ENCODE data around the gene TXNL4A. TPM values are rescaled to one million over a fixed set of nuclear protein-coding genes. Genes with fewer than 3 reads are reported as not detected.
"Not testable (repeated sequence)": the region's sequence is repeated elsewhere in the genome, so short reads cannot be mapped to it uniquely, and the experiment has no call there.

The TXNL4A gene
- total RNA-seq, 1 experiment from 2014 or later = 178 TPM

DNA sequence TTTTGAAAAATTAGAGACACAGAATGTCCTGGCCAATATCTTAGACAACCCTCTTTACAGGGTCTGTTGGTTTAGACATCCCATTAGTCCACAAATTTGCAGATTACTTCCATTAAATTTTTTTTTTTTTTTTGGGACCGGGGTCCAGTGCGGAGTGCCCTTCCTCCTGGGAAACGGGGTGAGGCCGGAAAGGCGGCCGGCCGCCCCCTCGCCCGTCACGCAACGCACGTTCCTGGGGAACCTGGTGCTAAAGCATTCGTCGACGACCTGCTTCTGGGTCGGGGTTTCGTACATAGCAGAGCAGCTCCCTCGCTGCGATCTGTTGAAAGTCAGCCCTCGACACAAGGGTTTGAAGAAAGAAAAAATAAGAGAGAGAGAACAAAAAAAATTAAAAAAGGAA is 24.4 kb upstream of the TXNL4A start:
- H3K36me3 ChIP-seq (ENCODE audit: control insufficient read depth in 1 of 2, insufficient read depth in 2 of 2, low read length in 2 of 2) = no peaks in the 10 kb centered on the region
- no peak for TF ChIP-seq POLR2A (IDR thresholded peaks at IDR 0.05; ENCODE audit: borderline replicate concordance, extremely low read depth, insufficient read depth, insufficient read length)
- no peak for TF ChIP-seq CEBPB (IDR thresholded peaks at IDR 0.05; ENCODE audit: low read depth)
- no peak for TF ChIP-seq ELF1 (IDR thresholded peaks at IDR 0.05; ENCODE audit: borderline replicate concordance, low read depth)
- no peak for TF ChIP-seq EGR1 (IDR thresholded peaks at IDR 0.05; ENCODE audit: low read depth)
- no peak for TF ChIP-seq CBX3 (IDR thresholded peaks at IDR 0.05; ENCODE audit: low read depth)
- TF ChIP-seq FOSL1 (IDR thresholded peaks at IDR 0.05; ENCODE audit: low read depth) = no peak
- TF ChIP-seq, protein P1, sequence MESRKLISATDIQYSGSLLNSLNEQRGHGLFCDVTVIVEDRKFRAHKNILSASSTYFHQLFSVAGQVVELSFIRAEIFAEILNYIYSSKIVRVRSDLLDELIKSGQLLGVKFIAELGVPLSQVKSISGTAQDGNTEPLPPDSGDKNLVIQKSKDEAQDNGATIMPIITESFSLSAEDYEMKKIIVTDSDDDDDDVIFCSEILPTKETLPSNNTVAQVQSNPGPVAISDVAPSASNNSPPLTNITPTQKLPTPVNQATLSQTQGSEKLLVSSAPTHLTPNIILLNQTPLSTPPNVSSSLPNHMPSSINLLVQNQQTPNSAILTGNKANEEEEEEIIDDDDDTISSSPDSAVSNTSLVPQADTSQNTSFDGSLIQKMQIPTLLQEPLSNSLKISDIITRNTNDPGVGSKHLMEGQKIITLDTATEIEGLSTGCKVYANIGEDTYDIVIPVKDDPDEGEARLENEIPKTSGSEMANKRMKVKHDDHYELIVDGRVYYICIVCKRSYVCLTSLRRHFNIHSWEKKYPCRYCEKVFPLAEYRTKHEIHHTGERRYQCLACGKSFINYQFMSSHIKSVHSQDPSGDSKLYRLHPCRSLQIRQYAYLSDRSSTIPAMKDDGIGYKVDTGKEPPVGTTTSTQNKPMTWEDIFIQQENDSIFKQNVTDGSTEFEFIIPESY (IDR thresholded peaks at IDR 0.05; ENCODE audit: extremely low read depth, insufficient replicate concordance, low read length) = no peak
- no peak for TF ChIP-seq SIN3A (IDR thresholded peaks at IDR 0.05; ENCODE audit: low read depth)
- TF ChIP-seq RAD21 (IDR thresholded peaks at IDR 0.05; ENCODE audit: low read depth) = no peak
- TF ChIP-seq JUND (IDR thresholded peaks at IDR 0.05) = no peak
- no peak overlapping the region for H3K4me2 ChIP-seq (ENCODE audit: low read length)
- no peaks in the 10 kb centered on the region for H4K20me1 ChIP-seq (ENCODE audit: insufficient read depth)
- no peak overlapping the region for H3K9ac ChIP-seq (ENCODE audit: low read length)
- H3K9me2 ChIP-seq (ENCODE audit: insufficient read depth) = no peaks in the 10 kb centered on the region
- H3K27ac ChIP-seq (ENCODE audit: low read depth, low read length) = no peak overlapping the region
- DNase-seq (ENCODE audit: low read depth, low spot score) = no peak
- H3K27me3 ChIP-seq (ENCODE audit: insufficient read depth, low read length) = no peaks in the 10 kb centered on the region
- intact Hi-C loops (cut with micrococcal nuclease) = no loop called here
- ChIA-PET CTCF (no interaction called here), RAD21 (ENCODE audit: low non-redundant PET in 1 of 2, low total read pairs in 2 of 2, uncharacterized antibody in 2 of 2, unreplicated experiment in 2 of 2) (no interaction called here), POLR2A (no interaction called here)
- H3K4me1 ChIP-seq (ENCODE audit: control insufficient read depth in 1 of 2, insufficient read depth in 2 of 2, low read length in 2 of 2) = peaks cover 12 to 15% of the 10 kb centered on the region in 2 experiments
- H3K79me2 ChIP-seq (ENCODE audit: insufficient read depth, low read length) = no peaks in the 10 kb centered on the region
- no peak overlapping the region for H3K4me3 ChIP-seq (replicated peaks in 1 of 2; ENCODE audit: low read depth in 1 of 2, low read length in 2 of 2)
- ATAC-seq = no peak
- H2AFZ ChIP-seq (ENCODE audit: low read depth, low read length, poor library complexity, severe bottlenecking) = no peak overlapping the region
- no peaks in the 10 kb centered on the region for H3K9me3 ChIP-seq (ENCODE audit: control insufficient read depth in 1 of 2, insufficient read depth in 1 of 2, low read depth in 1 of 2, low read length in 2 of 2)
- no TSS peak for BruUV-seq (replicated peaks)

DNA sequence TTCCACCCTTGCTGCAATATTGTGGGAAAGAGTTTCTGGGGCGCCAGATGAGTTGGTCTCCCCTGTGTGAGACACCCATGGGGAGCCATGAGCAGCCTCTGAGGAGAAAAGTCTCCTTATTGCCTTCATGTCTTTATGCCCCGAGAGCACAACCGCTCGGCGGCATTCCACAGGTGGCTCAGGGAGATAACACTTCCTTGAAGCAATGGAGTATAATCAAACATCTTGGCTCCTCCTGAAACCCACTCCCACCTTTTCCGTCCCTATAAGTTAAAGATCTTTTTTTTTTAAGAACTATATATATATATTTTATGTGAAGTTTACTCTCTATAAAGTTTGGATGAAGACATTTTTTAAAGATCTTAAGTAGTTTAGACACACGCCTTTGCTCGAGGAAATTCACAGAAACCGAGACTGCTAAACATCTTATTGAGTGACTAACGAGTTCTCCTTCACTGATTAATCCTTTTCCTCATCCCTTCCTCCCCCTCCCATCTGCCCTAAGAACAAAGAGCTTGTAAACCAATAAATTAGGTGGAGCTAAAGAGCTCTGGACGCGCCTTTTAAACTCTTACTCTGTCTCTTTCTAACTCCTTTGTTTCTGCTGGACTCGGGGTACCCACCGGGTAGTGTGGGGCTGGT is 23.3 kb upstream of the TXNL4A start:
- H3K36me3 ChIP-seq (ENCODE audit: control insufficient read depth in 1 of 2, insufficient read depth in 2 of 2, low read length in 2 of 2); BruUV-seq (replicated peaks); RAD21 ChIA-PET (ENCODE audit: low non-redundant PET in 1 of 2, low total read pairs in 2 of 2, uncharacterized antibody in 2 of 2, unreplicated experiment in 2 of 2); H3K79me2 ChIP-seq (ENCODE audit: insufficient read depth, low read length); H3K9ac ChIP-seq (ENCODE audit: low read length); H3K4me3 ChIP-seq (replicated peaks in 1 of 2; ENCODE audit: low read depth in 1 of 2, low read length in 2 of 2); H3K9me2 ChIP-seq (ENCODE audit: insufficient read depth); ATAC-seq; H4K20me1 ChIP-seq (ENCODE audit: insufficient read depth); H3K27ac ChIP-seq (ENCODE audit: low read depth, low read length); H3K27me3 ChIP-seq (ENCODE audit: insufficient read depth, low read length); H3K9me3 ChIP-seq (ENCODE audit: control insufficient read depth in 1 of 2, insufficient read depth in 1 of 2, low read depth in 1 of 2, low read length in 2 of 2); POLR2A ChIA-PET; DNase-seq (ENCODE audit: low read depth, low spot score); H2AFZ ChIP-seq (ENCODE audit: low read depth, low read length, poor library complexity, severe bottlenecking); H3K4me2 ChIP-seq (ENCODE audit: low read length); CTCF ChIA-PET; intact Hi-C loops (cut with micrococcal nuclease): not testable (repeated sequence)
- H3K4me1 ChIP-seq (ENCODE audit: control insufficient read depth in 1 of 2, insufficient read depth in 2 of 2, low read length in 2 of 2) = peaks cover 12 to 15% of the 10 kb centered on the region in 2 experiments
